DOHH2 (cell line): ENCODE results near the gene MED27.

ENCODE experiments used
- CTCF ChIP-seq: fragments of 200-600 bp; sonication (generic); IDR thresholded peaks from one replicate; pipeline ENCODE4 v1.5.1; 2014; ENCODE audit warnings: antibody characterized with exemption, mild to moderate bottlenecking, low read depth, low read length; ENCODE audit not compliant: poor library complexity, severe bottlenecking
- EZH2phosphoT487 ChIP-seq: fragments of 200-600 bp; sonication (generic); IDR thresholded peaks from 2 replicates; pipeline ENCODE4 v1.6.1; 2017; ENCODE audit warnings: borderline replicate concordance, mild to moderate bottlenecking, antibody characterized with exemption, low read length, moderate library complexity, mixed read lengths

- TF ChIP-seq CTCF (no peak), EZH2phosphoT487 (no peak)
These were observed 4.9 kb downstream of the MED27 start for GRCh38 chr9:132074736-132075135.
